T1000 (cell line): ENCODE results near the gene ZNRF2.

Experiments
- DNase-seq: peaks from one replicate; lab custom pipeline; 2025; ENCODE audit warnings: mixed read lengths; lab: John Stamatoyannopoulos, UW

ZNRF2 gene

DNA sequence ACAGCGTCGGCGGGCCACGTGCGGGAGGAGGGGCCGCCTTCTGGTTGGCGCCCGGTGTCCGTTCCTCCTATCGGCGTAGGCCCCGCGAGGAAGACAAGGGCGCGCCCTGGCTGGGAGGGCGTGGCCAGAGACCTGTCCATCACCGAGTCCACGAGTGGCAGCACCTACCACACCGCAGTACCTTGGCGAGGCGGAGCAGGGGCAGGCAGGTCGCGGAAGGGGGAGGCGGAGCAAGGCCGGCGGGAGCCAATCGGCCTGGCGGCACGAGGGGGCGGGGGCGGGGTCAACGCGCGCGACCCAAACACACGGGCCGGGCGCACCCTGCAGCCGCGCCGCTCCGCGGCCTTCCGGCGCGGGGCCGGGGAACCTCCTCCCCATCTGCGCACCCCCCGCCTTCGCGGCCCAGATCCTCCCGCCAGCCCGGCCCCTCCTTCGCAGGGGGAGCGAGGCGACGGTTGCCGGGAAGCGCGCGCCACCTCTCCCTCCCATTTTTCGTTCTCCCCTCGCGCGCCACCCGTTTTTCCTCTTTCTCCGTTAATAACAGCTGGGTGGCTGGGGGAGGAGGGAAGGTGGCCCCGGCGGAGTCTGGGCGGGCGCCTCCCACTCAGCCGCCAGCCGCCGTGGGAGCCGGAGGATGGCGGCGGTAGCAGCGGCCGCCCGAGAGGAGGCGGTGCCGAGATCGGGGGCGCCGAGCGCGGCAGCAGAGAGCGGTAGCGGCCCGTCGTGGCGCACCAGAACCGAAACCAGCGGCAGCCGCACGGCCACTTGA lies at the start of gene ZNRF2:
Gene ZNRF2 (plus strand): TSS at position 300 of the 769 bp plus-strand sequence. CDS start 761 bp downstream, outside the sequence.
- peak; percentile 97 for DNase-seq

DNA sequence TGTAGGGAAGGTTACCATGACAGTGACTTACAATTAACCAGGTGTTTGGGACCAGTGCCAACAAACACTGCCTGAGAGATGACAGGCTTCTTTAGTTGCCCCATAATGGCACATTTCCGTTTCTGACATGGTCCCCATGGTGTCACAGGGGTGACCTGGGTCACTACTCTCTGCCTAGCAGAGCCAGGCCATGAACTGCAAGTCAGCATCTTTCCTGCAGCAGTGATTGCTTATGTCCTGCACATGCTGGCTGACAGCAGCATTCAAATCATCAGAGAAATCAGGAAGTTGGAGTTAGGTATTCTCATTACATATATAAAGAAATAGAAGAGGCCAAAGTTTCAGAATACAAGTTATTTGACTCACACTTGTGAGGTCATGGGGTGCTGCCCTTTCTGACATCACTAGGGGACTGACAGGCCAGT lies 47.1 kb upstream of the ZNRF2 start:
- DNase-seq = no peak

DNA sequence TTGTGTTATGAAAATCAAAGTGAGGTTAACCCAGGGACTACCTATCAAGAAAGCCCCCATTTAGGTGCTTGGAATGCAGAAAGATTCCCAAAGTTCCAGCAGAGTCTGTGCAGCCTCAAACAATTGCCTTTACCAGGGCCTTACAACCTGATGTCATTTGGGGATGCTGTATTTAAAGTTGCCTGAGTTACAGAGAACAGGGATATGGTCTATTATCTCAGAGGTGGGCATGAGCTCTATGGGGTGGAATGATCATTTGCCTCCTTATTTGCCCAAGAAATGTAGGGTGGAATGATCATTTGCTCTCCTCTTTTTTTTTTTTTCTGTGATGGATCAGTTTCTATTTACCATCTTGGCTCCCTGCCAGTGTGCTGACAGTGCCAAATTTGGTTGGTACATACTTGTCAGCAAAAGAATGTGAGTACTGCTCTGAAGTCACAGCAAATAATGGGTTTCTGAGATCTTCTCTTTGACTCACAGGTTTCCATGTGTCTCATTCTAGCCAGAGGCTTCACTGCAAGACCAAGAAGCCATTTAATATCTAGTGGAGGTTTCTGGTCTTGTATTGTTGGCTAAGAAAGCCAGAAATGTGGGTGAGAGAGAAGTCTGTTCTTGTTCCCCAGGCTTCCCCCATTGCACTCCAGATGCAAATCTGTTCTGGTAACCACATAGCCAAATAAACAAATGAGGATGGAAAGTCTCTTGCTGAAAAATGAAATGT lies 45.5 kb upstream of the ZNRF2 start:
- DNase-seq = no peak

DNA sequence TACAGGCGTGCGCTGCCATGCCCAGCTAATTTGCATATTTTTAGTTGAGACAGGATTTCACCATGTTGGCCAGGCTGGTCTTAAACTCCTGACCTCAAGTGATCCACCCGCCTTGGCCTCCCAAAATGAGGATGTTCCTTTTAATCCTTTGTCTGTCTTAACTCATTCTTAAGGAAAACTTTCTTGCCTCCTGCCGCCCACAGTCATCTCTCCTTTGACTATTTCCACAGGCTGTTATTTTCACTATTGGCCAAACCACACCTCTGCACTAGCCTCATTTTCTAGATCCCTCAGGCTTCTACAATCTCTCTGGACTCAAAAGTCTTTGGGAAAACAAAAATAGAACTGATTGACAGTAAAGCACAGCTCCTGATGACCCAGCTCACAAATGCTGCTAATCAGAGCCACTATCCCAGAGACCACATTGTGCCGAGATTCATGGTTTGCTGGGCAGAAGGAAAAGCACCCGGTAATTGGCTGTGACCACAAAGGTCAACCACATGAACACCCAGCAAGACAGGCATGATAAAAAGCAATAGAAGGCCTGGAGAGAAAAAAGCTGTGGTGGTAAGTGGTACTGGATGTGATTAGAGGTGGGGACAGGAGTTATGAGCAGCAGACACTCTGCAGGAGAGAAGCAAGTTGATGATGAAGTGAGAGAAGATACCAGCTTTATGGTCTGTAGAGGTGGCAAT lies 44.1 kb upstream of the ZNRF2 start:
- no peak for DNase-seq

DNA sequence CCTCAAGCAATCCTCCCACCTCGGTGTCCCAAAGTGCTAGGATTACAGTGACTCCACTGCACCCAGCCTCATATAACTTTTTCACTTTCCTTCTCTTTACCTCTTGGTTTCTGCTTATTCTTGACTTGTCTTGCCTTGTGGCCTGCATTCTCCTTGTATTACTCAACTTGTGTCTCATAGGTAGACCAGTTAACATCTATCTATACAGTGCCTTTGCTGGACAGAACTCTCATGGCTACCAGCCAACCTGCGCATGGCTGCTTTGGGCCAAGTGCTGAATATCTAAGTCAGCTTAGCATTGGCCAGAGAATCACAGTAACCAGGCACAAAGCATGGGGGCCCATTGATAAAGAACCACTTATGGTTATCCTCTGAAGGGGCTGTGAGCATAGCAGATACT lies 42.6 kb upstream of the ZNRF2 start:
- no peak for DNase-seq

DNA sequence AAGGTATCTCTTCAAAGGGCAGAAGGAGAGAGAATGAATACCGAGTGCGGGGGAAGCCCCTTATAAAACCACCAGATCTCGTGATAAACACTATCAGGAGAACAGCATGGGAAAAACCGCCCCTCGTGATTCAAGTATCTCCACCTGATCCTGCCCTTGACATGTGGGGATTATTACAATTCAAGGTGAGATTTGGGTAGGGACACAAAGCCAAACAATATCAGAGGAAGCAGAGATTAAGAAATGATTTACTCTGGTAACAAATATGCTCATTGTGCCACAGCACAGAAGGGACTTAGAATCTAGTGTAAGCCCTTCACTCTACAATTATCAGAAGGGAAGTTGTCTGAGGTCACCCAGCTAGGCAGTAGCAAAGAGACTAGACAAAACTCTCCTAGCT lies 40.1 kb upstream of the ZNRF2 start:
- no peak for DNase-seq

DNA sequence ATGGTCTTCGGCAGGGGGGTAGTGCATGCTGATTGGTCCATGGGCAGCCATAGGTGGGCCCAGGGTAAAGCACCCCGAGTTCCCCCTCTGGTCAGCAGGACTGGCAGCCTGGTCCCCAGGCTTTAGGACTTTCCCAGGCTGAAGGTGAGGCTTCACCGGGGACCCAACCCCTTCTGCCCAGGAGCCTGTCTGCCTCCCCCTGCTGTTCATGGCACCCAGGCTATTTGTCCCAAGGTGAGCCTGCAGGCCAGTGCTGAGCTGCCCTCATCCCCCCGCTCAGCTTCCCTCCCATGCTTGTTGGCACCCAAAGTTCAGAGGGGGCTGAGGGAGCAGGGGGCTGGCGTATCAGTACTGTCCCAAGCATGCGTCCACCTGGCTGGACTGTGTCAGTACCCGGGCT lies 38.5 kb upstream of the ZNRF2 start:
- no peak for DNase-seq

DNA sequence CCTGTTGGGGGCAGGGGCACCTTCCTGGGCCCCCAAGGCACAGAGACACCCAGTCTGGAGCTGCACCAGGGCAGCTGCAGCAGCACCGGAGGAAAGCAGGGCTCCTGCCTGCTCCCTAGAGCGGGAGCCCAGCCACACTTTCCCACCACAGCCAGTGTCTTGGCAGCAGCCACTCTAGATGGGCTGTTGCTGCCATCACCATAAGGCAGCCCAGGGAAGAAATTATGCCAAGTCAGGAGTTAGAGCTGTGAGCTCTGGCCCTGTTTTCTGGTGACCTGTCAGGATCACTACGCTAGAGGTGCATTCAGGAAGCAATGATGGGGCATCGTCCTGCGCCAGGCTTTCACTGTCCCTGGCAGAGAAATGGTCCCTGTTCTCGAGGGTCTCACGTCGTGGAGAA lies 38.0 kb upstream of the ZNRF2 start:
- DNase-seq = no peak

DNA sequence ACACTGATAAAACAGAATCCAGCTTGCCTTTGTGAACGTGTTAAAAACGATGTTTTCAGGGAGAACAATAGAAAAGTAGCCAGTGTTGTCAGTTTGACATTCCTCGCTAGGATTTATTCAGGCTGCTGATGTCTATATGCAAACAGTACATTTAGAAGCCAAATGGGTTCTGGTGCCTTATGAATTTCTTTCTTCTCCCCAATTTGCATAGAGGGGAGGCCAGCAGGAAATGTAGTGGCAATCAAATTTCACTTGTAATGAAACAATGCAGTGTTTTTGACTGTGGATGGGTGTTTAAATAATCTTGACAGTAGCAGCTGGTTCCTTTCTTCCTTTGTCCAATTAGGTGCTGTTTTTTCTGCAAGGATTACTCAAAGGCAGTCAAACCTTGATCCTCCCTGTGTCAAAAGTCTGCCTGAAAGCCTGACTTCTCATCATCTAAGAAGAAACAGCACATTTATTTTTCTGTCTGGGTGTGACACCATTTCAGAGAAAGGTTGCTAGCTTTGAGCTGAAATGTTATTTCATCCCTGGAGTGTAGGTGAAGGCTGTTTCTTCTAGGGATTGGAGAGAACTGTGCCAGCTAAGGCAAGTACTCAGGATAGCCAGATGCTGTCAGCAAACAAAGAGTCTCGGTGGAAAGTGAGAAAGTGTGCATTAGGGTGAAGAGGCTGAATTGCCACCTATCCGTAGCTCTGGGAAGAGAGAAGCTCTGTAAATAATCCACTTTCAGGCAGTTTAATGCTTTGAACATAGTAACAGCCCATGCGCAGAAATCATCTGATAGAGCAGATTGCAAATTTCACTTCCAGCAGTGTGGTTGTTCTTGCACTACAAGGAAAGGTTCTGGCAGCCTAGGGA lies 36.6 kb upstream of the ZNRF2 start:
- DNase-seq = no peak

DNA sequence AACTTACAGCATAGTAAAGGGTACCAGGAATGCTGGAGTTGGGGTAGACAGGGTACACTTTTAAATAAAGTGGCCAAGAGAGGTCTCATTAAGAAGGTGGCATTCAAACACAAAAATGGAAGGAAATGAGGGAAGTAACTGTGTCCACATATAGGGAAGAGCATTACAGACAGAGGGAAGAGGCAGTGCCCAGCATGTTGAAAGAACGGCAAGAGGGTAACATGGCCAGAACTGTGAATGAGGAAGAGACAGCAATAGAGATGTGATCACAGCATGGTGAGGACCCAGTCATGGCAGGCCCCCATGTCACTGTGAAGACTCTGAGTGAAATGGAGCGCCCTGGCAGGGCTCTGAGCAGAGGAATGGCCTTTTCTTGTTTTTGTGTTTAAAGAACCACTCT lies 35.1 kb upstream of the ZNRF2 start:
- no peak for DNase-seq

DNA sequence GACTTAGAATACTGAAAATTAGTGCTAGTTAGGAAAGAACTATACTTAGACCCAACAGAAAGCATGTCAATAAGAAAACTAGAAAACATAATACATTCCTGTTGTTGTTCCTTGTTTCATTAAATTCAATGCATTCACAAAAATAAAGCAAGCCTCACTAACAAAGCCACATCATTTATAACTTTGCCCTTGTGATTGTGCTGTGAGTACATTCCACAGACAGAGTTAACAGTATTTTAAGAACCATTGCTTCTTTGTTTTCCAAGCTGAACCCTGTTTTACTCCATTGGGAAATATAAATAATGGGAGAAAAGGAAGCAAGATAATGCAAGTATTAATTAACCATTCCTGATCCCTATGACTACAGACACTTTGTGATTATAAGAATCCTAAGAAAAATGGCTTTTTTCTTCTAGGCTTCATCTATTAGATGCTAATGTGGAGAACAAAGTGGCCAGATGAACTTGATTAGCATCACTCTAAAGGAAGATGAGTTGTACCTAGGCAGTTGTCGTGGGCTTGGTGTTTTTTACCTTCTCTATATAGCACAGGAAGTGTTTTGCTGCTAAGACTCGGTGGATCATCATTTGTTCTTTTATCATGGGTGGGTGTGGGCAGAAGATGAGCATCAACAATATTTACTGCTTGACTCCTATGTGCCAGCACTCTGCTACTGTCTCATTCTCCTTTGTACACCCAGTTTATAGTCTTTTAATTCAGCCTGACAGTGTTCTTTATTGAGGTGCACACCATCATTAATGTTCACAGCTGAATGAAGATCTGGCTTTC lies 34.2 kb upstream of the ZNRF2 start:
- DNase-seq = no peak

DNA sequence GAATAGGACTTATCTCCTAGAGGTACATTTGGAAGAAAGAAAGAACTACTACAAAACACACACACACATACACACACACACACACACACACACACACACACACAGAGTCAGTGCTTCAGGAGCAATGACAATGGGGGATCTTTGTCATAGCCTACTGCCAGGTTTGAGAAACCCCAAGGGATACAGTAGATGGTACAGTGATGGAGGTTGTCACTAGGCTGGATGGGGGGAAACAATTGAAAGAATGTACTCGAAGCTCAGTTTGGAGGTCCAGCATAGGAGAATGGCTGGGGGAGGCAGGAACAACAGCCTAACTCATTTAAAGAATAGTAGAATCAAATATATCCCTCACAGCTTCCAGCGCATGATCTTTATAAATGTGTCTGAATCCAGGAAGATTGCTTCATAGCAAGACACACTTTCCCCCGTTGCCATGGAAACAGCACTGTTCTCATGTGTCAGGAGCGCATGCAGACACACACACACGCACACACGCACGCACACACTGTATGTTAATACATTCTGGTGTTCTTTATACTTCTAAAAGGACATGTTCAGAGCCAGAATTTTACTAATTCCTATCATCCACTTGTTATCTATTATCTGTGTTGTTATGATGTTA lies 32.6 kb upstream of the ZNRF2 start:
- no peak for DNase-seq

DNA sequence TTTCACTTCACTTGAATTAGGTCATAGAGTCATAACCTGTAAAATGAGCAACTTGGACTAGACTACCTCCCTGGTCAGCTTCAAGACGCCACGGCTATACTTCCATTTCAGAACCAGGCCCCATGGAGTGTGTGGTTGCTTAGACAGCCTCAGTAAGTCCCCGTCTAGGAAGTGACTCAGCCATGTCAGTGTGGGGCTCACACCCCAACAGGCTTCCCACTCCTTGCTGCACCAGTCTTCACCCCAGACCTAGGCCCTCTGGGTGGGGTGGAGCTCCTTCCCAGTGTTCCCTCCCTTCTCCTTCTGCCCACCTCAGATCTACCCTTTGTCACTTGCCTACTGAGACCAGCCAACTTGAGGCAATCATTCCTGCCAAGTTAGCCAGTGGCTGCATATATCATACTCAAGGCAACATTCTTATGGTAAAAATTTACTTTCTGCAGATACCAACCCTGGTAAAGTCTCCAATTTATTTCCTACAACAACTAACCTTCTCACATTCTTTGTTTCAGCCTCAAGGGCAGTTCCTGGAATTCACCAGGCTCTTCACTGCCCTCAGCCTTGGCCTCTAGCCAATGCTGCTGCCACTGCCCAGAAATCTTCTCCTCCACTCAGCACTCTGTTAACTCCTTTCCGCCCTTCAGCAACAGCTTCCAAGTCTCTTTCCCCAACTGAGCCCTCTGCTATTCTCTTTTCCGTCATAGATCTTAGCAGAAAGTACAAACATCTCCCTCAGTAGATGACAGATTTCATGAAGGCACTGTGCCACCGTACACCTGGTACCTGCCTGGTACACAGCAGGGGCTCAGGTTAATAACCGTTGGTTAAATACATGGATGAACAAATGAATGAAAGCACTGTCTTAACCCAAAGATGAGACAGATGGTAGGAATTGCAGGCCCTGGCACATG lies 31.3 kb upstream of the ZNRF2 start:
- no peak for DNase-seq

DNA sequence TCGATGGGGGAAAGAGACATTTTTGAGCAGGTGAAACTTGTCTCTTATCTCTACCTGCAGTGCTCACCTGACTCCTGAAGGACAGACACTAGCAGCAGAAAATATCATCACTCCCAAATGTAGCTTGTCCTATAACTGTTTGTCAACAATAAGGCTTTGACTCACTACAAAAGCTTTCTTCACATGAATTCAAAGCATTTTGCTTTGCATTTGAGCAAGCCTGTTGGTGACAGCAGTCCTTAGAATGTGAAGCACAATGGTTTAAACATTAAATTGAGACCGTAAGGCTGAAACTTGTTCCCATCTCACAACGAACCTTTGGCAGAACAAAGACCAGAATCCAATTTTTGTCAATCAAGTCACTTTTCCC lies 30.6 kb upstream of the ZNRF2 start:
- no peak for DNase-seq

DNA sequence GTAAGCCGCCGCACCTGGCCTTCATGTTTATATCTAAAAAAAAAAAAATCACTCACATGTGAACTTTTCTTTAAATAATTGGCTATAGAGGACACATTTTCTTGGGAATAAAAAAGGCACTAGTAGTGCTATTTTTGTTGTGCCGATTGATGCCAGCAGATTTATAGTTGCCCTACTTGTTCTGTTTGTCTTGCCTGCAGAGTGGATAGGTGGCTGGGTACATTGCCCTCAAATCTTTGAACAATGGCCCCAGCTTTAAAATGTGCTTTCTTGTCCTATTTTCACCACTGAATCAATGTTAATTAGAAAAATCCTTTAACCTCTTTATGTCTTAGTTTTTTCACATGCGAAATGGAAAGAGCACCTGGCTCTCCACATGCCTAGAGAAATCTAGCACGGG lies 30.1 kb upstream of the ZNRF2 start:
- DNase-seq = no peak

DNA sequence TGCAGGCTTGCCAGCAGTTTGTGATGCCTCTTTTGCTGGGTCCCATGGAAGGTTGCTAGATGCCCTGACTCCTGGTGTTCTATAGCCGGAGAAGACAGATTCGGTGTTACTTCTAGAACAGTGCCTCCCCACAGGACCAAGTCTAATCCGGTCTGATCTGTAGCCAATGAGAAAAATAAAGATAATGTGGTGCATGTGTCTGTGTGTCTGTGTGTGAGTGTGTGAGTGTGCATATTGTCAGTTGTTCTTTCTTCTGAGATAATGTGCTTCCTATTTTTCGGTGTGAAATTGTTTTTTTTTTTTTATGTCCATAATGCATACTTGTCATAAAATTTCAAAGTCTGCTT lies 29.7 kb upstream of the ZNRF2 start:
- DNase-seq = no peak

DNA sequence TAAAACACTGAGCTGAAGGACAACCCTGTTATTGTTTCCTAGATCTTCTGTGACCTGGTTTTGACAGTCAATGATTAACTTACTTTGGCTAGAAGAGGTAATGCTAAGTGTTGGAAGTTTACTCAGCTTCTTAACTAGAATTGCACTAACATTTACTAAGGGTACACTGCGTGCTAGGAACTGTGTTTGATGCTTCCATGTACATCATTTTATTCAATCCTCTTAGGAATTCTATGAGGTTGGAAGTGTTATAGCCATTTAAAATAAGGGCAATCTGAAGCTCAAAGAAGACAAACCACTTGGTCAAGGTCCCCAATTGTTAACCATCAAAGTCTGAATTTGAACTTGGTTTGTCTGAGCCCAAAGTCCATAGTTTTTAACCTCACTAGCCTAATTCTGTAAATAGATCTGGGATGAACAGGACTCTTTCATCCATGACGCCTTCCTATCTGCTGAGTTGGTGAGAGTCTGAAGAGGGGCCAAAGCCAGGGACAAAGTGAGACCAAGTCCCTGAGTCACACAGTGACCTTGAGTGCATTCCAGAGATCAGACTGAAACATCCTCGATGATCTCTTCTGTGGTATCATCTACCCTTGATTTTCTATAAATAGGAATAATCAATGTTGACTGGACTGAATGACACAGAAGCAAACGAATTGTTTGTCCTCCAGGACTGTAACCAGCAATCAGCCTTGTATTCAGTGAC lies 29.2 kb upstream of the ZNRF2 start:
- DNase-seq = no peak

DNA sequence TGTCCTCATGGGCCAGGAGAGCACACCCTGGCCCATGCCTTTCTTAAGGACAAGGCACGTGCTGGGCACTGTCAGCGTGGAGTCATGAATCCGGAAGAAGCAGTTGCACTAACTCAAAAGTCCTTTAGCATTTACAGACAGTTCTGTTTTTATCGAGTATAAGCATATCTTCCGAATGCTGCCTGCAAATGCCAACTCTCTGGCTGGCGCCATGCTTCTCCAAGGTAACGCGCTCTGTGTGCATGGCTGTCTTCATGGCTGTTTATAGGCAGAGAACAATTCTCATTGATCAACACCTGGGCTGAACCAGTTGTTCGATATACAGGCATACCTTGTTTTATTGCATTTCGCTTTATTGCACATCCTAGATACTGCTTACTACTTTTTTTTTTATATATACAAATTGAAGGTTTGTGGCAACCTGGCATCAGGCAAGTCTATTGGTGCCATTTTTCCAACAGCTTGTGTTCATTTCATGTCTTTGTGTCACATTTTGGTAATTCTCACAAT lies 28.0 kb upstream of the ZNRF2 start:
- no peak for DNase-seq

DNA sequence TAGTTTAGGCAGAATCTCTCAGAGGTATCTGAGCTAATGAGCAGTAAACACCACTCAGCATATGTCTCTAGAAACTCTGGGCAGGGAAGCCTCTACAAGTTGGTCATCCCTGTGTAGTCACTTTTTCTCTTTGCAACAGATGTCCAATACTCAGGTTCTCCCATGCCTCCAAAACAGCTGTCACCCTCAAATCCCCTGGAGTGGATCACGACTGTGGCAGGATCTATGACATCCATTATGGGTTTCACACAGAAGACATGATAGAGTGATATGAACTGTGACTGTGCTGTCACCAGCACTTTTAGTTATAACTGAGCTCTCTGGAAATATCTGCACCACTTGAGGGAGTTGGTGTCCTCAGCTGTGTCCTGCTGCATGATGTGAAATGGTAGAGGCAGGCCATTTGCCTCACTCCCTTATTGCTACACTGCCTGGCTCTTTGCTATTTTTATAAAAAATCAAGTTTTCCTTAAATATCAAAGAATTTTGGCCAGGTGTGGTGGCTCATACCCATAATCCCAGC lies 24.1 kb upstream of the ZNRF2 start:
- no peak for DNase-seq
